H9 (cell line): ENCODE data around the gene FBXL7. TPM values are rescaled to one million over a fixed set of nuclear protein-coding genes. Genes with fewer than 3 reads are reported as not detected.

Source experiments
- DNase-seq: peaks from one replicate; pipeline ENCODE4 v3.0.0-alpha.2; 2017
- H2AFZ ChIP-seq: one replicate; pipeline ENCODE4 v1.6.1; 2013; ENCODE audit warnings: mild to moderate bottlenecking, low read length, control low read depth, moderate library complexity
- H2AK5ac ChIP-seq: 2 replicates; pipeline ENCODE4 v1.6.1; 2013; ENCODE audit warnings: low read length, control low read depth, mixed read lengths; ENCODE audit not compliant: insufficient read length
- H2BK120ac ChIP-seq: one replicate; pipeline ENCODE4 v1.6.1; 2013; ENCODE audit warnings: low read depth, mild to moderate bottlenecking, low read length, control low read depth, inconsistent platforms; ENCODE audit not compliant: poor library complexity, severe bottlenecking
- H2BK12ac ChIP-seq: 2 replicates; pipeline ENCODE4 v1.6.1; 2013; ENCODE audit warnings: low read length, control low read depth, mixed read lengths, low read depth; ENCODE audit not compliant: insufficient read length
- H2BK15ac ChIP-seq: 2 replicates; pipeline ENCODE4 v1.6.1; 2013; ENCODE audit warnings: low read depth, low read length, control low read depth
- H2BK20ac ChIP-seq: one replicate; pipeline ENCODE4 v1.6.1; 2013; ENCODE audit warnings: low read depth, mild to moderate bottlenecking, low read length, control low read depth, inconsistent platforms; ENCODE audit not compliant: poor library complexity, severe bottlenecking
- H2BK5ac ChIP-seq: 2 replicates; pipeline ENCODE4 v1.6.1; 2013; ENCODE audit warnings: low read length, control low read depth, mixed read lengths; ENCODE audit not compliant: insufficient read length
- H3K14ac ChIP-seq: 2 replicates; pipeline ENCODE4 v1.6.1; 2013; ENCODE audit warnings: low read length, control low read depth; ENCODE audit not compliant: insufficient read depth
- H3K18ac ChIP-seq: 2 replicates; pipeline ENCODE4 v1.6.1; 2013; ENCODE audit warnings: low read depth, mild to moderate bottlenecking, mixed read lengths, low read length, control low read depth; ENCODE audit not compliant: insufficient read length
- H3K23ac ChIP-seq: 2 replicates; pipeline ENCODE4 v1.6.1; 2013; ENCODE audit warnings: low read length, control low read depth, mixed read lengths, low read depth; ENCODE audit not compliant: insufficient read length
- H3K23me2 ChIP-seq: 2 replicates; pipeline ENCODE4 v1.6.1; 2013; ENCODE audit warnings: low read depth, mild to moderate bottlenecking, mixed read lengths, low read length, control low read depth; ENCODE audit not compliant: insufficient read length, poor library complexity, severe bottlenecking
- H3K27ac ChIP-seq: 2 replicates; pipeline ENCODE4 v1.5.1; 2013; ENCODE audit warnings: low read length, control low read depth, mixed read lengths, low read depth; ENCODE audit not compliant: insufficient read length
- H3K27me3 ChIP-seq: 2 replicates; pipeline ENCODE4 v1.6.1; 2013; ENCODE audit warnings: low read length, control low read depth, inconsistent platforms; ENCODE audit not compliant: insufficient read depth
- H3K4ac ChIP-seq: 2 replicates; pipeline ENCODE4 v1.6.1; 2013; ENCODE audit warnings: low read depth, mild to moderate bottlenecking, control low read depth, inconsistent platforms, low read length, moderate library complexity
- H3K4me1 ChIP-seq: 2 replicates; pipeline ENCODE4 v1.6.1; 2013; ENCODE audit warnings: low read length, control low read depth, inconsistent platforms; ENCODE audit not compliant: insufficient read depth
- H3K4me2 ChIP-seq: 2 replicates; pipeline ENCODE4 v1.6.1; 2013; ENCODE audit warnings: low read length, control low read depth, mixed read lengths; ENCODE audit not compliant: insufficient read length, insufficient read depth
- H3K56ac ChIP-seq: 2 replicates; pipeline ENCODE4 v1.6.1; 2013; ENCODE audit warnings: low read depth, mild to moderate bottlenecking, mixed read lengths, low read length, control low read depth; ENCODE audit not compliant: insufficient read length
- H3K79me1 ChIP-seq: 2 replicates; pipeline ENCODE4 v1.6.1; 2013; ENCODE audit warnings: low read depth, mild to moderate bottlenecking, moderate library complexity, low read length, control low read depth, inconsistent platforms; ENCODE audit not compliant: insufficient read depth, poor library complexity, severe bottlenecking
- H3K79me2 ChIP-seq: 2 replicates; pipeline ENCODE4 v1.6.1; 2013; ENCODE audit warnings: low read length, control low read depth, inconsistent platforms; ENCODE audit not compliant: insufficient read depth
- H3K9ac ChIP-seq: 2 replicates; pipeline ENCODE4 v1.6.1; 2013; ENCODE audit warnings: low read length, control low read depth, mixed read lengths; ENCODE audit not compliant: insufficient read length; ENCODE audit errors: extremely low read depth
- H3K9me3 ChIP-seq: one replicate; pipeline ENCODE4 v1.6.1; 2013; ENCODE audit warnings: low read depth, low read length, inconsistent platforms; ENCODE audit not compliant: control insufficient read depth
- H3T11ph ChIP-seq: one replicate; pipeline ENCODE4 v1.6.1; 2013; ENCODE audit warnings: mild to moderate bottlenecking, low read length, control low read depth, inconsistent platforms
- H4K20me1 ChIP-seq: one replicate; pipeline ENCODE4 v1.6.1; 2013; ENCODE audit not compliant: control insufficient read depth, insufficient read length, insufficient read depth
- H4K5ac ChIP-seq: 2 replicates; pipeline ENCODE4 v1.6.1; 2013; ENCODE audit warnings: low read depth, mild to moderate bottlenecking, mixed read lengths, low read length, control low read depth; ENCODE audit not compliant: insufficient read length
- H4K8ac ChIP-seq: replicated peaks from 2 replicates; pipeline ENCODE4 v1.6.1; 2013; ENCODE audit warnings: low read length, control low read depth, mixed read lengths, low read depth; ENCODE audit not compliant: insufficient read length
- H4K91ac ChIP-seq: 2 replicates; pipeline ENCODE4 v1.6.1; 2013; ENCODE audit warnings: low read depth, mild to moderate bottlenecking, moderate library complexity, mixed read lengths, low read length, control low read depth; ENCODE audit not compliant: insufficient read length
- H3K27ac Mint-ChIP-seq, 3 experiments: 2 replicates in 2 of 3; 3 replicates in 1 of 3; pipeline ENCODE4 v1.8.0; 2020 to 2021; ENCODE audit warnings: mixed read lengths in 3 of 3, mild to moderate bottlenecking in 1 of 3, moderate library complexity in 1 of 3
- H3K27me3 Mint-ChIP-seq: 2 replicates; pipeline ENCODE4 v1.8.0; 2021; ENCODE audit warnings: low read depth, mild to moderate bottlenecking, moderate library complexity, mixed read lengths
- H3K36me3 Mint-ChIP-seq, 3 experiments: 2 replicates in 2 of 3; 3 replicates in 1 of 3; pipeline ENCODE4 v1.8.0; 2020 to 2021; ENCODE audit warnings: low read depth in 3 of 3, mixed read lengths in 3 of 3; ENCODE audit not compliant: insufficient read depth in 1 of 3
- H3K4me1 Mint-ChIP-seq, 2 experiments: 2 replicates each; pipeline ENCODE4 v1.8.0; 2020; ENCODE audit warnings: mixed read lengths in 2 of 2
- H3K4me3 Mint-ChIP-seq, 2 experiments: 2 replicates in 1 of 2; 3 replicates in 1 of 2; pipeline ENCODE4 v1.8.0; 2020 to 2021; ENCODE audit warnings: mild to moderate bottlenecking in 2 of 2, mixed read lengths in 2 of 2, moderate library complexity in 1 of 2
- H3K9me3 Mint-ChIP-seq, 2 experiments: 2 replicates in 1 of 2; 3 replicates in 1 of 2; pipeline ENCODE4 v1.8.0; 2020; ENCODE audit warnings: mild to moderate bottlenecking in 2 of 2, mixed read lengths in 2 of 2, moderate library complexity in 1 of 2
- CTCF ChIP-seq: fragments of 200-600 bp; sonication (generic); conservative IDR thresholded peaks from 3 replicates; pipeline ENCODE4 v1.8.0; 2021; ENCODE audit warnings: antibody characterized with exemption, mild to moderate bottlenecking
- WGBS: extraction: QIAGEN DNeasy Blood & Tissue Kit; methylation state at CpG from one replicate; pipeline ENCODE4 v1.1.7; 2013; ENCODE audit warnings: missing lambda C conversion rate, low lambda C conversion rate, mixed read lengths; ENCODE audit not compliant: insufficient read length; ENCODE audit errors: extremely low coverage; 5-methylcytosine and 5-hydroxymethylcytosine counted together
- total RNA-seq: library from RNA; stranded (reverse); gene quantifications from 2 replicates; pipeline ENCODE4 v1.2.1, GENCODE V29; 2021

Gene FBXL7
- total RNA-seq, 1 experiment from 2014 or later: 14.6 TPM

- no peak for DNase-seq
- Histone ChIP-seq H3T11ph (no peak overlapping the region), H3K27ac (no peak overlapping the region), H3K4ac (no peak overlapping the region), H4K91ac (no peak overlapping the region), H3K4me2 (no peak overlapping the region), H2AFZ (no peak overlapping the region), H3K9ac (no peak overlapping the region), H2BK20ac (no peak overlapping the region), H2BK15ac (no peak overlapping the region), H3K79me2 (no peaks in the 10 kb centered on the region), H3K27me3 (no peaks in the 10 kb centered on the region), H3K18ac (no peak overlapping the region), H3K23me2 (no peaks in the 10 kb centered on the region), H2AK5ac (no peak overlapping the region), H3K23ac (no peak overlapping the region), H2BK12ac (no peak overlapping the region), H4K8ac (no peak overlapping the region), H3K4me1 (no peaks in the 10 kb centered on the region), H4K20me1 (no peaks in the 10 kb centered on the region), H3K79me1 (peaks cover 2% of the 10 kb centered on the region), H2BK120ac (no peak overlapping the region), H4K5ac (no peak overlapping the region), H3K56ac (no peak overlapping the region), H3K9me3 (no peaks in the 10 kb centered on the region), H3K14ac (peak overlapping the region; percentile 79; the same call in 1 of the 2 replicates), H2BK5ac (no peak overlapping the region)
- Mint-ChIP-seq H3K27me3 (no peaks in the 10 kb centered on the region), H3K9me3 (no peaks in the 10 kb centered on the region), H3K27ac (peak overlapping the region in 1 of 3 experiments; percentile 92; a peak in 1 of 7 replicates), H3K4me3 (no peak overlapping the region), H3K36me3 (0 out of 7 replicates have a peak, but pooled peaks cover 0 to 3% (median 0%) of the 10 kb centered on the region in 3 experiments), H3K4me1 (peaks cover 21 to 25% of the 10 kb centered on the region in 2 experiments)
- no CpG with 5 or more reads among the region's 7 CpGs for WGBS
- TF ChIP-seq CTCF: no peak
Observed at GRCh38 chr5:15571618-15572017, 71.6 kb downstream of the FBXL7 start.
